DOHH2 (cell line): ENCODE data around the gene RIPK4.

Source experiments
- CTCF ChIP-seq: fragments of 200-600 bp; sonication (generic); IDR thresholded peaks from one replicate; pipeline ENCODE4 v1.5.1; 2014; ENCODE audit warnings: antibody characterized with exemption, mild to moderate bottlenecking, low read depth, low read length; ENCODE audit not compliant: poor library complexity, severe bottlenecking
- EZH2phosphoT487 ChIP-seq: fragments of 200-600 bp; sonication (generic); IDR thresholded peaks from 2 replicates; pipeline ENCODE4 v1.6.1; 2017; ENCODE audit warnings: borderline replicate concordance, mild to moderate bottlenecking, antibody characterized with exemption, low read length, moderate library complexity, mixed read lengths

- TF ChIP-seq CTCF: no peak
- no peak for TF ChIP-seq EZH2phosphoT487
Observed at GRCh38 chr21:41712730-41713129, 54.1 kb downstream of the RIPK4 start.
